GM19324 (cell line): ENCODE results near the gene RASAL2.
"Not testable (repeated sequence)": the region's sequence is repeated elsewhere in the genome, so short reads cannot be mapped to it uniquely, and the experiment has no call there.

Experiments
- ATAC-seq: cut with Tn5 transposase; IDR thresholded peaks from one replicate; pipeline ENCODE4 v1.9.1; 2021; ENCODE audit warnings: mild to moderate bottlenecking, moderate library complexity; ENCODE audit not compliant: unreplicated experiment, low FRiP score

RASAL2 gene

DNA sequence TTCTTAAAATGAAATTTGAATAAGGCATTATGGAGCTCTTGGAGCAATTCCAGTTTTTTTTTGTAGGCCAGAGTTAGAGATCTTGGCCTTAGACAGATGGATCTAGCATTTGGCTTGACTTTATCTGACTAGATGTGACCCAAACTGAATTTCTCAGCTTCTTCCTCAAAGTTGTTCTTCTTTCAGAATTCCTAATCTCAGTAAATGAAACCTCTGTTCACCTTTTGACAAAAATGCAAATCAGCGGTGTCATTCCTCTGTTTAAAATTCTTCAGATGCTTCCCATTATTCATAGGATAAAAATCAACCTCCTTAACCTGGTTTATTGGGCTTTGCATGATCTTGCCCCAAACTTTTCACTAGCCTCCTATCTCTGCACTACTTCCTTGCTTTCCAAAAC, 177.6 kb downstream of the RASAL2 start:
- no peak for ATAC-seq

GRCh38 chr1:178273707-178274410, 180.0 kb downstream of the RASAL2 start:
- no peak for ATAC-seq

DNA sequence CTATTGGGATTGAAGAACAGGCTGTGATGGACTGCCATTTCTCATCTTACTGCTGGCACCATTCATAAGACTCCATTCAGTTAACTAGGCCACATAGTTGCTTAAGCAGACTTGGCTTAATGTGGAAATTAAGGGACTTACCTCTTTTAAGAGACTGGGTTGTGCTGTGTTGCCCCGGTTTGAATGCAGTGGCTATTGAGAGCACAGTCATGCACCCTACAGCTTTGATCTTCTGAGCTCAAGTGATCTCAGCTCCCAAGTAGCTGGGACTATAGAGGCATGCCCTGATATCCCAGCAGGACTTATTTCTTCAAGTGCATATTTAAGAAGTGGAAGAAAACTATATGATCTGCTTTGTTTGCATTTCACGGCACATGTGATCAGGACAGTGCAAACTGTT, 181.1 kb downstream of the RASAL2 start:
- ATAC-seq: no peak

- no peak for ATAC-seq
These were observed 181.6 kb downstream of the RASAL2 start for GRCh38 chr1:178275553-178275952.

GRCh38 chr1:178277793-178278530, 184.1 kb downstream of the RASAL2 start:
- no peak for ATAC-seq

- ATAC-seq: no peak
These were observed 185.2 kb downstream of the RASAL2 start for GRCh38 chr1:178278916-178279686.

DNA sequence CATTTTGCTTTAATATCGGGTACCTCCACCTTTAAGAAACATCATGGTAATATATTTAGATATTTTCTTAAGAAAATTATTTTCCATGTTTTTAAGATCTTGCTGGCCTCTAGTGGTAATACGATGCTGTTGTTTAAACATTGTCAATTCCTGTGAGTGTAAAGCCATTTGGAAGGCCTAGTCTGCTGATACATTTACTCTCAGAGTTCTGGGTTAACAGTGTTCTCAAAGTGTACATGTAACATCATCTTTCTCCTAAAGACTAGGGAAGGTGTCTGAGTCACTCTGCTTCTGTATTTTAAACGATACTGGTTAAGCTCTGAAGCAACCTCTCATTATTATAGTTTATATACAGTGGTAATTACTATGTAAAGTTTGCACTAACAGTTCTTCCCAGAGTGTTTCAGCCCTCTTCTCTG, 189.1 kb downstream of the RASAL2 start:
- ATAC-seq: no peak

- no peak for ATAC-seq
These were observed 189.5 kb downstream of the RASAL2 start for GRCh38 chr1:178283409-178283808.

GRCh38 chr1:178284058-178284457, 190.2 kb downstream of the RASAL2 start:
- no peak for ATAC-seq

DNA sequence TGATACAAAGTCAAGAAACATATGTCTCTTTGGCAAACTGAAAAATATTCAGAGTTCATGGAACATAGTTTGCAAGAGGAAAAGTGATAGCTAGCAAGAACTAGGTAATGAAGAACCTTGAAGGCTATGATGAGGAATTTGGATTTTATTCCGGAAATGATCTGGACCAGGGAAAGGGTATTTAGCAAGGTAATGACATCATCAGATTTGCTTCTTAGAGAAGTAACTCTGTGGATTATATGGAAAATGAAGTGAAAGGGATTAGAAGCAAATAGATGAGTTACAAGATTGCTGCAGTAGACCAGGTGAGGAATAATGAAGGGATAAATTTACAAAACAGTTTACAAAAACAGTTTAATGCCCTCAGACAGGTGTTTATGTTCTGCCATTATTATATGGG, 197.3 kb downstream of the RASAL2 start:
- no peak for ATAC-seq

- ATAC-seq: no peak
These were observed 200.8 kb downstream of the RASAL2 start for GRCh38 chr1:178294654-178295053.

- ATAC-seq: no peak
These were observed 206.4 kb downstream of the RASAL2 start for GRCh38 chr1:178300352-178300699.

DNA sequence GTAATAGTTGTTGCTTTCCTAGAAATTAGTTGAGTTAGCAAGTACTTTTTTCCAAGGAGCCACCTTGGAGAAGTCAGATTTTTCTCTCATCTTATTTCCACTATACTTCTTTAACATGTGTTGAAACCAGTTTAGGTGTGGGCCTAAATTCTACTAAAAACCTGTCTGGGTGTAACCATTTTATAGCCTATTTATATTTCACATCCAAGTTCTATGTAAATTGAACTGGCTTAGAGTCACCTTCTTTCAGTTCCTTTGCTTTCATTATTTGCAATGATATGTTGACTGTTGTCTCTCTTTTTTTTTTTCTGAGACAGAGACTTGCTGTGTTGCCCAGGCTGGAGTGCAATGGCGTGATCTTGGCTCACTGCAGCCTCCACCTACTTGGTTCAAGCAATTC, 207.2 kb downstream of the RASAL2 start:
- no peak for ATAC-seq

DNA sequence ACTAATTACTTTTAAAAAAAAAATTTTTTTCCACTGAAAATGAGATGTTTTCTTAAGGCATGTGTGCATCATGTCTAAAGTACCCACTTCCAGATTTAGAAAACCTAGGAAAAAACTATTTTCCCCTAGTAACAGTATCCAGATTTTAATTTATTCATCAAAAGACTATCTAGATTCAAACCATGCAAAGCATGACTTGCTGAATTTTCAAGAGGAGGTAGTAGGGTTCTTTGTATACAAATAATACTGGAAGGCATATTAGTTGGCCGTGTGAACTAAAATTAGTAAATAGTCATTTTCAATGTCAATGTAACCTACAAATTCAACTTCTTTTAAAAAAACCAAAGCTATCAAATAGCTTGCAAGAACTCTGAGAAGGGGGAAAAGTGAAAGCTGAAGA, 213.4 kb downstream of the RASAL2 start:
- no peak for ATAC-seq

DNA sequence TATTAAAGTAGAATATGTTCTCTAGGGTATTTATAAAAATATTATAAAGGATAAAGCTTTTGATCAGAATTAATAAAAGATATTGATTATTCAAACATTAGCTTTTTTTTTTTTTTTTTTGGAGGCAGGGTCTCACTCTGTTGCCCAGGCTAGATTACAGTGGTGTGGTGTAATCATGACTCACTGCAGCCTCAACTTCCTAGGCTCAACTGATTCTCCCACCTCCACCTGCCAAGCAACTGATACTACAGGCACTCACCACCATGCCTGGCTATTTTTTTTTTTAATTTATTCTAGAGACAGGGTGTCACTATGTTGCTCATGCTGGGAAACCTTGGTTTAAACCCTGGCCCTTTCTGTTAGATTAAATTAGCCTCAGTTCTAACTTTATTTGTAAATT, 214.5 kb downstream of the RASAL2 start:
- no peak for ATAC-seq

GRCh38 chr1:178310685-178311105, 216.8 kb downstream of the RASAL2 start:
- ATAC-seq: no peak

DNA sequence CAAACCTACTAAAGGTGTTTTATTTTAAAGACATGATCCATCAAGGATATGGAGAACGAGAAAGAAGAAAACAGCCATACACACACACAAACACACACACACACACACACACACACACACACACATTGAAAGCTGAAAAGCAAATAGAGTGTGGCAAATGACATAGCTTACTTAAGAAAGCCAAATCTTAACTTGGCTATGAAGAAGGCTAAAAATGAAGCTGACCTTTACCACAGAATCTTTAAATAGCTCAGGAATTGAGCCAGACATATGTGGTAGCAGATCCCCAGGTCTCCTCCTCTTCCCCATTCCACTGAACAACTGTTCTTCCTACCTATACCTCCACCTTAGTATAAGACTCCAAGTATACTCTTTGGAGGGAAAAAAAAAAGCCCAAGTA, 217.3 kb downstream of the RASAL2 start:
- no peak for ATAC-seq

GRCh38 chr1:178320280-178320982, 226.5 kb downstream of the RASAL2 start:
- ATAC-seq: not testable (repeated sequence)

GRCh38 chr1:178323067-178323466, 229.2 kb downstream of the RASAL2 start:
- no peak for ATAC-seq

DNA sequence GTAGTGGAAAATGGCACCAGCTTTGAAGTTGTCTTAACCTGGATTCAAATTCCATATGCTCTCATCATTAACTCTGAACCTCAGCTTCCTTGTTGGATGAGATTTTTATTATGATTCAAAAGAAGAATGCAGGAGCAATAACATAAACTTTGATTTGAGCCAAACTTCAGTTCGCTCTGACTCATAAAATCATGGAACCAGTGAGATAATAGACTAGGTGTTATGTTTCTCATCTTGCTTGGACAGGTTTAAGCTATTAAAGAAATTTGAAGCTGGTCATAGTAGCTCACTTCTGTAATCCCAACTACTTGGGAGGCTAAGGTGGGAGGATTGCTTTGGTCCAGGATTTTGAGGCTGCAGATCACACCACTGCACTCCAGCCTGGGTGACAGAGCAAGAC, 230.1 kb downstream of the RASAL2 start:
- no peak for ATAC-seq

DNA sequence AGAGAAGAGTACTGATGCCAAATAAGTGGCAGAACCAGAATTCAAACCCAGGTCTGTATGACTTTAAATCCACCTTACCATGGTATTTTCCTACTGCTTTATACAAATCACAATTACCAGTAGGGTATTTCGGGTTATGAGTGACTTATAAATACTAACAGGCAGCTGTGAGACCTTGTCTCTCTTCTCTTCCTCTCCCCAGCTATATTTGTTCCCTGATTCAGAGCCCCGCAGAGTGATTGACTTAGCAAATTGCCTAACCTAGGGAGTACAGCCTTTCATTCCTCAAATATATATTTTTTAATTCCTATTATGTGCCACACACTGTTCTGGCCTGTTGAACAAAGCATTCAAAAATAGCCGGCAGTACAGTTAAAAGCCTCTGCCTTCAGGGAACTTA, 234.8 kb downstream of the RASAL2 start:
- ATAC-seq: no peak
